Activated CD4-positive, alpha-beta T cell treated with anti-CD3 and anti-CD28 coated beads for 4 hours (primary cell): ENCODE data around the gene RPL32.

Experiments used
- DNase-seq, 2 donors: peaks; one replicate each; pipeline ENCODE4 v3.0.0-alpha.2; 2020

The RPL32 gene

GRCh38 chr3:12831301-12831866 is 10.0 kb downstream of the RPL32 start:
- DNase-seq = no peak

- DNase-seq = no peak
Observed at GRCh38 chr3:12830785-12831156, 10.6 kb downstream of the RPL32 start.

GRCh38 chr3:12829886-12830784 is 11.2 kb downstream of the RPL32 start:
- no peak for DNase-seq

GRCh38 chr3:12829404-12829803 is 12.0 kb downstream of the RPL32 start:
- no peak for DNase-seq

- DNase-seq = no peak
Observed at GRCh38 chr3:12828751-12829150, 12.6 kb downstream of the RPL32 start.

GRCh38 chr3:12825156-12825555 is 16.2 kb downstream of the RPL32 start:
- no peak for DNase-seq

- no peak for DNase-seq
Observed at GRCh38 chr3:12824299-12824698, 17.1 kb downstream of the RPL32 start.

GRCh38 chr3:12822725-12823373 is 18.5 kb downstream of the RPL32 start:
- DNase-seq = no peak

- DNase-seq = no peak
Observed at GRCh38 chr3:12818773-12819172, 22.6 kb downstream of the RPL32 start.

- no peak for DNase-seq
Observed at GRCh38 chr3:12818273-12818672, 23.1 kb downstream of the RPL32 start.

- DNase-seq = no peak
Observed at GRCh38 chr3:12817343-12817710, 24.0 kb downstream of the RPL32 start.

GRCh38 chr3:12816521-12817342 is 24.6 kb downstream of the RPL32 start:
- no peak for DNase-seq

GRCh38 chr3:12815719-12816118 is 25.6 kb downstream of the RPL32 start:
- no peak for DNase-seq

- DNase-seq = no peak
Observed at GRCh38 chr3:12815078-12815477, 26.3 kb downstream of the RPL32 start.

GRCh38 chr3:12813967-12814366 is 27.4 kb downstream of the RPL32 start:
- no peak for DNase-seq

- no peak for DNase-seq
Observed at GRCh38 chr3:12812812-12813211, 28.6 kb downstream of the RPL32 start.

- no peak for DNase-seq
Observed at GRCh38 chr3:12810961-12811360, 30.4 kb downstream of the RPL32 start.

GRCh38 chr3:12810013-12810780 is 31.2 kb downstream of the RPL32 start:
- DNase-seq = peak; percentile 95

- DNase-seq = no peak
Observed at GRCh38 chr3:12809435-12809834, 31.9 kb downstream of the RPL32 start.

GRCh38 chr3:12809001-12809400 is 32.4 kb downstream of the RPL32 start:
- no peak for DNase-seq

GRCh38 chr3:12808587-12808986 is 32.8 kb downstream of the RPL32 start:
- no peak for DNase-seq

- no peak for DNase-seq
Observed at GRCh38 chr3:12807601-12808359, 33.6 kb downstream of the RPL32 start.
